ENCODE data around the gene PPP2R3B.
"Not testable (repeated sequence)": the region's sequence is repeated elsewhere in the genome, so short reads cannot be mapped to it uniquely, and the experiment has no call there.

The PPP2R3B gene

GRCh38 chrX:402857-403256 is 16.1 kb upstream of the PPP2R3B start:
- no peak for DNase-seq

GRCh38 chrX:400258-400657 is 13.6 kb upstream of the PPP2R3B start:
- DNase-seq, result no peak

- no peak for DNase-seq
Measured at GRCh38 chrX:397575-397974, 10.9 kb upstream of the PPP2R3B start.

GRCh38 chrX:394830-395229 is 8.1 kb upstream of the PPP2R3B start:
- DNase-seq, result no peak

- no peak for DNase-seq
Measured at GRCh38 chrX:392575-392846, 5.8 kb upstream of the PPP2R3B start.

GRCh38 chrX:391717-392574 is 5.2 kb upstream of the PPP2R3B start:
- no peak for DNase-seq

- DNase-seq, result no peak
Measured at GRCh38 chrX:390459-390858, 3.8 kb upstream of the PPP2R3B start.

GRCh38 chrX:389021-389441 is 2.3 kb upstream of the PPP2R3B start:
- no peak for DNase-seq

- no peak for DNase-seq
Measured at GRCh38 chrX:387729-388128, 1.0 kb upstream of the PPP2R3B start.

GRCh38 chrX:386239-386767 is 404 bp downstream of the PPP2R3B start:
- peak in 2 of 5 experiments; percentile 21 to 58 for DNase-seq

- not testable (repeated sequence) for DNase-seq
Measured at GRCh38 chrX:385736-386135, 971 bp downstream of the PPP2R3B start.

- DNase-seq, result no peak
Measured at GRCh38 chrX:384861-385260, 1.8 kb downstream of the PPP2R3B start.

GRCh38 chrX:378443-378842 is 8.3 kb downstream of the PPP2R3B start:
- peak in 1 of 5 experiments; percentile 34 for DNase-seq

- not testable (repeated sequence) for DNase-seq
Measured at GRCh38 chrX:376206-376605, 10.5 kb downstream of the PPP2R3B start.

- no peak for DNase-seq
Measured at GRCh38 chrX:375181-376036, 11.3 kb downstream of the PPP2R3B start.

- DNase-seq, result no peak
Measured at GRCh38 chrX:374596-374995, 12.1 kb downstream of the PPP2R3B start.

GRCh38 chrX:373641-374471 is 12.9 kb downstream of the PPP2R3B start:
- peak in 1 of 5 experiments; percentile 28 for DNase-seq

GRCh38 chrX:372856-373640 is 13.7 kb downstream of the PPP2R3B start:
- no peak for DNase-seq

- no peak for DNase-seq
Measured at GRCh38 chrX:371907-372306, 14.8 kb downstream of the PPP2R3B start.

- no peak for DNase-seq
Measured at GRCh38 chrX:370963-371745, 15.6 kb downstream of the PPP2R3B start.
